Renal cortical epithelial cell (primary cell): Measurements from ENCODE around the gene ENTPD2. TPM values are rescaled to one million over a fixed set of nuclear protein-coding genes. Genes with fewer than 3 reads are reported as not detected.
A peak's percentile ranks its signal among the peaks of the same experiment; 100 is the strongest.

ENCODE experiments used
- DNase-seq: peaks from one replicate; pipeline ENCODE4 v3.0.0-alpha.2; 2011; ENCODE audit warnings: low read depth
- total RNA-seq: library from RNA; depleted of rRNA; stranded (reverse); fragments of >200 nt; gene quantifications from 2 replicates; pipeline ENCODE4 v1.2.3, GENCODE V29; 2014

The ENTPD2 gene
- 0.17 and 0.35 TPM in 2 replicates for total RNA-seq

GRCh38 chr9:137053944-137054931 is at the start of gene ENTPD2:
ENTPD2 (minus strand) TSS chr9:137054061; CDS start chr9:137053997, 64 bp downstream.
- no peak for DNase-seq

- no peak for DNase-seq
Measured at GRCh38 chr9:137103206-137103999, 49.5 kb upstream of the ENTPD2 start.

GRCh38 chr9:137099231-137099630 is 45.4 kb upstream of the ENTPD2 start:
- DNase-seq = no peak

- no peak for DNase-seq
Measured at GRCh38 chr9:137097761-137098462, 44.1 kb upstream of the ENTPD2 start.

GRCh38 chr9:137096785-137097546 is 43.1 kb upstream of the ENTPD2 start:
- DNase-seq = no peak

GRCh38 chr9:137095664-137096517 is 42.0 kb upstream of the ENTPD2 start:
- DNase-seq = no peak

- DNase-seq = no peak
Measured at GRCh38 chr9:137089232-137089947, 35.5 kb upstream of the ENTPD2 start.

GRCh38 chr9:137088121-137088520 is 34.3 kb upstream of the ENTPD2 start:
- DNase-seq = no peak

GRCh38 chr9:137087409-137087925 is 33.6 kb upstream of the ENTPD2 start:
- DNase-seq = no peak

GRCh38 chr9:137086531-137087408 is 32.9 kb upstream of the ENTPD2 start, which contains the start of gene MAN1B1:
MAN1B1 (plus strand) TSS chr9:137086985; CDS start chr9:137087000, 15 bp downstream.
- DNase-seq = peak; percentile 96

GRCh38 chr9:137085920-137086530 is 32.2 kb upstream of the ENTPD2 start:
- no peak for DNase-seq

- DNase-seq = no peak
Measured at GRCh38 chr9:137084526-137084925, 30.7 kb upstream of the ENTPD2 start.

GRCh38 chr9:137083394-137084004 is 29.6 kb upstream of the ENTPD2 start:
- DNase-seq = peak; percentile 97

- DNase-seq = no peak
Measured at GRCh38 chr9:137082925-137083290, 29.0 kb upstream of the ENTPD2 start.

GRCh38 chr9:137082222-137082924 is 28.5 kb upstream of the ENTPD2 start:
- no peak for DNase-seq

- DNase-seq = no peak
Measured at GRCh38 chr9:137080260-137081122, 26.6 kb upstream of the ENTPD2 start.
